H1 (cell line): ENCODE data around the gene PLCB1. TPM values are rescaled to one million over a fixed set of nuclear protein-coding genes. Genes with fewer than 3 reads are reported as not detected.

Experiments used
- CTCF ChIA-PET: fragments of 300-600 bp; sonication (Branson Sonifier 250); formaldehyde crosslinking; loops from one replicate; lab custom pipeline; 2021; ENCODE audit not compliant: partially characterized antibody; lab: Charles Lee
- POLR2A ChIA-PET: fragments of 300-600 bp; sonication (Branson Sonifier 250); formaldehyde crosslinking; loops from one replicate; lab custom pipeline; 2021; ENCODE audit warnings: inconsistent platforms; ENCODE audit not compliant: partially characterized antibody; lab: Charles Lee
- DNase-seq, 2 experiments: peaks; one replicate each; pipeline versions ENCODE4 v3.0.0 to v3.0.0-alpha.2; 2010 to 2022; ENCODE audit warnings: low spot score in 2 of 2, low read depth in 1 of 2, mixed read lengths in 1 of 2
- FAIRE-seq: peaks from 2 replicates; lab custom pipeline; 2011; peaks lifted over from hg19 to GRCh38; lab: Jason Lieb, UNC
- H2AFZ ChIP-seq: 2 replicates; pipeline ENCODE4 v1.8.1; 2012; ENCODE audit warnings: low read length, inconsistent platforms
- H2AK5ac ChIP-seq: 2 replicates; pipeline ENCODE4 v1.6.1; 2013; ENCODE audit warnings: low read depth, low read length
- H2BK120ac ChIP-seq: replicated peaks from 2 replicates; pipeline ENCODE3; 2013; ENCODE audit warnings: low read depth, low read length, inconsistent platforms
- H2BK12ac ChIP-seq: 2 replicates; pipeline ENCODE4 v1.6.1; 2013; ENCODE audit warnings: low read depth, low read length
- H2BK15ac ChIP-seq: 2 replicates; pipeline ENCODE4 v1.6.1; 2013; ENCODE audit warnings: low read length
- H2BK20ac ChIP-seq: 2 replicates; pipeline ENCODE4 v1.6.1; 2013; ENCODE audit warnings: low read length
- H2BK5ac ChIP-seq: 2 replicates; pipeline ENCODE4 v1.6.1; 2013; ENCODE audit warnings: low read depth, low read length
- H3K14ac ChIP-seq: 2 replicates; pipeline ENCODE4 v1.6.1; 2013; ENCODE audit warnings: inconsistent platforms; ENCODE audit not compliant: insufficient read length
- H3K18ac ChIP-seq: 2 replicates; pipeline ENCODE4 v1.6.1; 2013; ENCODE audit warnings: low read length; ENCODE audit errors: extremely low read depth
- H3K23ac ChIP-seq: 2 replicates; pipeline ENCODE4 v1.6.1; 2013; ENCODE audit warnings: inconsistent platforms; ENCODE audit not compliant: insufficient read length
- H3K23me2 ChIP-seq: 2 replicates; pipeline ENCODE4 v1.6.1; 2013; ENCODE audit warnings: low read depth, low read length
- H3K27ac ChIP-seq: 2 replicates; pipeline ENCODE4 v1.6.1; 2011; ENCODE audit warnings: low read depth, low read length, inconsistent platforms
- H3K27me3 ChIP-seq, 4 experiments: replicated peaks in 1 of 4; 1 replicate in 1 of 4; 2 replicates in 3 of 4; pipeline versions ENCODE4 v1.6.1 to v1.8.1; 2011 to 2013; ENCODE audit warnings: low read length in 3 of 4, mild to moderate bottlenecking in 3 of 4, inconsistent platforms in 2 of 4, mixed read lengths in 2 of 4, moderate library complexity in 1 of 4; ENCODE audit not compliant: control insufficient read depth in 3 of 4, insufficient read depth in 3 of 4; ENCODE audit errors: extremely low read depth in 1 of 4
- H3K36me3 ChIP-seq, 4 experiments: 2 replicates each; pipeline versions ENCODE4 v1.6.1 to v1.8.1; 2011 to 2013; ENCODE audit warnings: mild to moderate bottlenecking in 4 of 4, low read length in 3 of 4, moderate library complexity in 2 of 4, control low read depth in 1 of 4, inconsistent platforms in 1 of 4; ENCODE audit not compliant: insufficient read depth in 4 of 4, control insufficient read depth in 2 of 4
- H3K4ac ChIP-seq: replicated peaks from 2 replicates; pipeline ENCODE3; 2013; ENCODE audit warnings: low read length, low read depth, mixed read lengths, inconsistent platforms; ENCODE audit not compliant: insufficient read length
- H3K4me1 ChIP-seq, 4 experiments: replicated peaks in 1 of 4; 1 replicate in 1 of 4; 2 replicates in 3 of 4; pipeline versions ENCODE4 v1.6.1 to v1.8.1; 2011 to 2013; ENCODE audit warnings: low read length in 3 of 4, inconsistent platforms in 2 of 4, mixed read lengths in 1 of 4; ENCODE audit not compliant: insufficient read depth in 4 of 4, control insufficient read depth in 3 of 4
- H3K4me2 ChIP-seq, 2 experiments: 2 replicates each; pipeline versions ENCODE4 v1.6.1 to v1.8.1; 2011 to 2013; ENCODE audit warnings: low read depth in 2 of 2, low read length in 2 of 2, control low read depth in 1 of 2, inconsistent platforms in 1 of 2, mild to moderate bottlenecking in 1 of 2; ENCODE audit not compliant: insufficient read depth in 1 of 2
- H3K4me3 ChIP-seq, 4 experiments: fragments of 200-600, 300-600 bp in 1 of 4; sonication (generic), shearing (Covaris generic), sonication (Bioruptor Twin) in 1 of 4; 2 replicates each; pipeline versions ENCODE4 v1.5.1 to v1.8.1; 2011 to 2016; ENCODE audit warnings: low read length in 4 of 4, low read depth in 3 of 4, control low read depth in 2 of 4, inconsistent platforms in 2 of 4, mild to moderate bottlenecking in 2 of 4, mixed read lengths in 1 of 4, moderate library complexity in 1 of 4; ENCODE audit not compliant: insufficient read depth in 2 of 4; ENCODE audit errors: extremely low read depth in 1 of 4
- H3K56ac ChIP-seq: replicated peaks from 2 replicates; pipeline ENCODE3; 2013; ENCODE audit warnings: low read depth, mild to moderate bottlenecking, mixed read lengths, low read length, inconsistent platforms; ENCODE audit not compliant: insufficient read length
- H3K79me1 ChIP-seq: 2 replicates; pipeline ENCODE4 v1.6.1; 2013; ENCODE audit warnings: low read depth, low read length, control low read depth
- H3K79me2 ChIP-seq, 2 experiments: 2 replicates each; pipeline versions ENCODE4 v1.6.1 to v1.8.1; 2012 to 2013; ENCODE audit warnings: low read length in 2 of 2, mild to moderate bottlenecking in 2 of 2, inconsistent platforms in 1 of 2; ENCODE audit not compliant: insufficient read depth in 2 of 2, control insufficient read depth in 1 of 2
- H3K9ac ChIP-seq, 4 experiments: replicated peaks in 1 of 4; 1 replicate in 1 of 4; 2 replicates in 3 of 4; pipeline versions ENCODE4 v1.6.1 to v1.8.1; 2011 to 2013; ENCODE audit warnings: low read depth in 3 of 4, low read length in 3 of 4, control low read depth in 2 of 4, mild to moderate bottlenecking in 2 of 4, moderate library complexity in 2 of 4, inconsistent platforms in 1 of 4; ENCODE audit errors: extremely low read depth in 1 of 4
- H3K9me3 ChIP-seq, 2 experiments: 2 replicates each; pipeline versions ENCODE4 v1.6.1 to v1.8.1; 2012 to 2013; ENCODE audit warnings: mild to moderate bottlenecking in 2 of 2, moderate library complexity in 2 of 2, control low read depth in 1 of 2, inconsistent platforms in 1 of 2, low read depth in 1 of 2, low read length in 1 of 2, mixed read lengths in 1 of 2; ENCODE audit not compliant: insufficient read depth in 2 of 2
- H4K20me1 ChIP-seq, 2 experiments: replicated peaks in 1 of 2; 2 replicates each; pipeline versions ENCODE3 to v1.8.1; 2011 to 2013; ENCODE audit warnings: inconsistent platforms in 2 of 2, low read length in 2 of 2, mild to moderate bottlenecking in 1 of 2; ENCODE audit not compliant: insufficient read depth in 2 of 2, control insufficient read depth in 1 of 2
- H4K5ac ChIP-seq: 2 replicates; pipeline ENCODE4 v1.6.1; 2013; ENCODE audit warnings: low read length, low read depth, mixed read lengths, inconsistent platforms; ENCODE audit not compliant: insufficient read length
- H4K8ac ChIP-seq: 2 replicates; pipeline ENCODE4 v1.8.0; 2013; ENCODE audit warnings: mild to moderate bottlenecking, moderate library complexity, low read length, inconsistent platforms; ENCODE audit not compliant: insufficient read depth; ENCODE audit errors: extremely low read depth
- H4K91ac ChIP-seq: replicated peaks from 2 replicates; pipeline ENCODE3; 2013; ENCODE audit warnings: low read length, mixed read lengths, inconsistent platforms; ENCODE audit not compliant: insufficient read length
- BACH1 ChIP-seq: IDR thresholded peaks from 2 replicates; pipeline ENCODE4 v1.6.1; 2012; ENCODE audit warnings: low read length, improper control_type of control experiment
- FOSL1 ChIP-seq: IDR thresholded peaks from 2 replicates; pipeline ENCODE4 v1.6.1; 2011; ENCODE audit warnings: mild to moderate bottlenecking, low read depth, low read length, moderate library complexity; ENCODE audit not compliant: insufficient read depth
- SP4 ChIP-seq: IDR thresholded peaks from 2 replicates; pipeline ENCODE4 v1.6.1; 2012; ENCODE audit warnings: low read length, inconsistent platforms
- WGBS, 2 experiments: shearing (Covaris generic) in 1 of 2; methylation state at CpG; one replicate each; pipeline versions ENCODE4 v1.1.6 to v1.1.7; 2013 to 2015; ENCODE audit warnings: low lambda C conversion rate in 2 of 2, mixed read lengths in 2 of 2, inconsistent platforms in 1 of 2, low coverage in 1 of 2, missing lambda C conversion rate in 1 of 2; ENCODE audit not compliant: insufficient replicate concordance in 2 of 2, insufficient coverage in 1 of 2, insufficient read length in 1 of 2; ENCODE audit errors: extremely low coverage in 1 of 2, missing lambda C conversion rate in 1 of 2; 5-methylcytosine and 5-hydroxymethylcytosine counted together
- polyA plus RNA-seq, 7 experiments: library from polyadenylated mRNA; depleted of rRNA in 3 of 7; stranded (reverse) in 5 of 7; unstranded in 2 of 7; fragments of >200 nt in 5 of 7; fragments of 200-250 nt in 2 of 7; gene quantifications; 1 replicate in 5 of 7; 2 replicates in 1 of 7; 4 replicates in 1 of 7; pipeline versions ENCODE4 v1.2.1 to v1.2.3, GENCODE V29; 2011 to 2013; ENCODE audit warnings: missing spikeins in 2 of 7, mixed read lengths in 2 of 7
- total RNA-seq: library from RNA; stranded (reverse); fragmentation: NEBNext Ultra II Directional; extraction: Animal tissue kit (Norgen Biotek cat#: 25700); gene quantifications from 2 replicates; pipeline ENCODE4 v1.2.1, GENCODE V29; 2021

Gene PLCB1
- total and polyA plus RNA-seq, 2 of the 8 experiments (the other 6 are each of a cell fraction or from before 2014, with no cell fraction given), result 2.6 to 9.1 TPM

DNA sequence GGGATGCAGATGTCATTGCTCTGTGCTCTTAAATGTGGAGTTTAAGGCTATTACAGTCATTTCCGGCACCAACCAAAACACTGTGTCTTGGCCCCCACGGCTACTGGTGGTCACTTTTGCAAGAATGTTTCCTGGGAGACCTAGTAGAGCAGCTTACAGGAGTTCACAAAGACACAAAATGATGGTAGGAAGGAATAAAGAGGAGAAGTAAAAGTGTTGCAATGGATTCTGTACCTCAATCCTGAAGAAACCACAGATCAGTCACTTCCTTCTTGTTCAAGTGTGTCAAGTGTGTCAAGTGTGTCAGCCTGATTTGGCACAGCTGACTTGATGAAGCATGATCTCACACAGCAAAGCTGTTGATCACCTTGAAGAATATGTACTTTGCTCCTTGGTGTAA is 344.0 kb downstream of the PLCB1 start:
- WGBS, 2 experiments, result 87% methylated on average over 2 of the region's 2 CpGs; no CpG with 5 or more reads in 1 of the 2 experiments
- Histone ChIP-seq H4K5ac (no peak overlapping the region), H3K27me3 (no peaks in the 10 kb centered on the region), H2AFZ (no peak overlapping the region), H2BK5ac (no peak overlapping the region), H2BK120ac (no peak overlapping the region), H3K56ac (no peak overlapping the region), H3K9ac (no peak overlapping the region), H4K20me1 (no peaks in the 10 kb centered on the region), H3K14ac (no peak overlapping the region), H3K4me1 (peaks cover 0 to 2% (median 0%) of the 10 kb centered on the region in 4 experiments; a peak in 2 of 7 replicates), H3K36me3 (no peaks in the 10 kb centered on the region), H2BK15ac (no peak overlapping the region), H3K4me2 (no peak overlapping the region), H3K4me3 (no peak overlapping the region), H3K79me2 (no peaks in the 10 kb centered on the region), H3K79me1 (no peaks in the 10 kb centered on the region), H3K23me2 (no peaks in the 10 kb centered on the region), H4K8ac (no peak overlapping the region), H4K91ac (no peak overlapping the region), H2BK12ac (no peak overlapping the region), H3K23ac (no peak overlapping the region), H3K27ac (no peak overlapping the region), H3K9me3 (no peaks in the 10 kb centered on the region), H2AK5ac (no peak overlapping the region), H2BK20ac (no peak overlapping the region), H3K18ac (no peak overlapping the region), H3K4ac (no peak overlapping the region)
- ChIA-PET POLR2A (no interaction called here), CTCF (interaction anchor here (2.0 kb wide), 1 partner anchor 246 kb away, joined by 9 read pairs; no protein-coding TSS in a partner anchor)
- FAIRE-seq, result no peak
- DNase-seq, result no peak
- TF ChIP-seq SP4 (no peak), BACH1 (no peak), FOSL1 (no peak)
